ENCODE measurements around the gene NHLRC2. TPM values are rescaled to one million over a fixed set of nuclear protein-coding genes. Genes with fewer than 3 reads are reported as not detected.

NHLRC2 gene
- total RNA-seq, 1 donor from 2014 or later: 30.1 TPM

DNA sequence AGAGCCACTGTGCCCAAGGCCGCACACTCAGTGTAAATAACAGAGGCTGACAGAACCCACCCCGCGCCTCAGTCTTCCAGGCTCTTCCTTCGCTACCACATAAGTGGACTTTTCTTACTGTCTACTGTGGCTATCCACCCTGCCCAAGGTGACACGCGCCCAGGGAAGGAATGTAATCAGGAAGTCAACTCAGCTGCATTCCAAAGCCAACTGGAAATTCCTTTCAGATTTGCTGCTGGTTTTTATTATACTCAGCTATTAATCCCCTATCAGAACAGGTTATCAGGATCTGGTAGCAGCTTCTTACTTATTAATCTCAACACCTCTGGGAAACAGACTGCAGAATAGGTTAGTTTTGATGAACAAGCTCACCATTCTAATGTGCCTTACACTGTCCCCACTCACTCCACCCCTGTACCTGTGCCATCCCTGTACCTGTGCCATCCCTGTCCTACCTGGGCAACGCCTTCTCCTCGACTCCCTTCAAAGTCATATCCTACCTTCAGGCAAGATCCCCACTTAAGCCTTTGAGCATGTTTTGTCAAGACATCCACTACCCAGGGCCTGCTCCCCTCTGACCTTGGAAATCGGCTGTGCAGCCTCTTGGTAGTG lies 90.7 kb downstream of the NHLRC2 start:
- H3K4me3 ChIP-seq (ENCODE audit: low read depth, low read length): no peak overlapping the region
- DNase-seq (ENCODE audit: low read depth): peak; percentile 32
- TF ChIP-seq, protein P1, sequence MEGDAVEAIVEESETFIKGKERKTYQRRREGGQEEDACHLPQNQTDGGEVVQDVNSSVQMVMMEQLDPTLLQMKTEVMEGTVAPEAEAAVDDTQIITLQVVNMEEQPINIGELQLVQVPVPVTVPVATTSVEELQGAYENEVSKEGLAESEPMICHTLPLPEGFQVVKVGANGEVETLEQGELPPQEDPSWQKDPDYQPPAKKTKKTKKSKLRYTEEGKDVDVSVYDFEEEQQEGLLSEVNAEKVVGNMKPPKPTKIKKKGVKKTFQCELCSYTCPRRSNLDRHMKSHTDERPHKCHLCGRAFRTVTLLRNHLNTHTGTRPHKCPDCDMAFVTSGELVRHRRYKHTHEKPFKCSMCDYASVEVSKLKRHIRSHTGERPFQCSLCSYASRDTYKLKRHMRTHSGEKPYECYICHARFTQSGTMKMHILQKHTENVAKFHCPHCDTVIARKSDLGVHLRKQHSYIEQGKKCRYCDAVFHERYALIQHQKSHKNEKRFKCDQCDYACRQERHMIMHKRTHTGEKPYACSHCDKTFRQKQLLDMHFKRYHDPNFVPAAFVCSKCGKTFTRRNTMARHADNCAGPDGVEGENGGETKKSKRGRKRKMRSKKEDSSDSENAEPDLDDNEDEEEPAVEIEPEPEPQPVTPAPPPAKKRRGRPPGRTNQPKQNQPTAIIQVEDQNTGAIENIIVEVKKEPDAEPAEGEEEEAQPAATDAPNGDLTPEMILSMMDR (conservative IDR thresholded peaks at IDR 0.05; ENCODE audit: low read depth, low read length): no peak

DNA sequence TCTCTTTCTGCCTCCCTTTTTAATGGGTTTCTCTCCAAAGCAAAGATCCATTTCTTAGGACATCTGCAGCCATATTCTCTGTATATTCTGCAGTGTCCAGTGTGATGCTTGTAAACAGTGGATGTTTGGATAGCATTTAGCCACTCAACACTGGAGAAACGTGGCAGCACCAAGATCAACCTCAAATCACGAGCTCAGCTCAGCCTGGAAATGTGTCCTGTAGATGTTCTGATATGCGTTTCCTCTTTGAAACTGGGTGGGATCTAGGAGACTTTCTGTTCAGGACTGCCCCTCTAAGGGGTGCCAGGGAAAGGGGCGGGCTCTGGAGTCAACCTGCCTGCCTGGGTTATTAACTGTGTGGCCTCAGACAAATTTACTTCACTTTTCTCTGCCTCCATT lies 91.2 kb downstream of the NHLRC2 start:
- no peak for DNase-seq (ENCODE audit: low read depth)
- H3K4me3 ChIP-seq (ENCODE audit: low read depth, low read length): no peak overlapping the region
- TF ChIP-seq, protein P1 (conservative IDR thresholded peaks at IDR 0.05; ENCODE audit: low read depth, low read length): no peak

DNA sequence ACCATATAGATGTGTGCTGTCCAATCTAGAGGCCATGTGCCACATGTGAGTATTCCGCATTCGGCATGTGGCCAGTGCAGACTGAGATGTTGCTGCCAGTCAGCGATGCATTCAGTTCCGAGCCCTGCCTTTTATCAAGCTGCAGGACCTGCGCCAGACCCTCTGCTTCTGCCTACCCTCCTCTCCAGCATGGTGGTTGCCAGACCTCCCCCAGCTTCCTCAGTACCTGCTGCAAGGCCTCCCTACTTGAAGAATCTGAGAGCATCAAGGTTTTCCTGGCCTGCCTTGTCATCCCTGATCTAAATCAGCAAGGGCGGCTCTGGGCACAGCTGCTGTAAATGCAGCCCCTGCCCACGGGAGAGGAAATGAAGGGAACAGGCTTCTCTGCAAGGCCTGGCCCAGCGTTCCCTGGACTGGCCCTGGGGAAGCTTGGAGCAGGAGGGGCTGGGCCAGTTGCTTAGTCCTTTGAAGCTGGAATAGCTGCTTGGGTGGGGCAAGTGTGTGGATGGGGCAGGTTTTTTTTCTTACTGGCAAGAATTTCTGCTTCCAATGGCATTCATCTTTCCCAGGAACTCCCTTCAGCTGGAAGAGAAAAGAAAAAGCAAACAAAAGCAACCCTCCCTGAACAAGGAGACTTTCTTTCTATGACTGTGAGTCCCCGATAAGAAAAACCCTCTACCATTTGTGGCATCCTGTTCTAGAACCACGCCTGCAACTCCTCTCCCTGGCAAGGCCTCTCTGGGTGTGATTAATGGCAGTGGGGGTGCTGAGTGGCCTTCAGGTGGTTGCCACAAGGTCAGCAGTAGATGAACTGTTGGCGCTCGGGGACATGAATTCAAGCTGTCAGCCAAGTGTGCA lies 93.0 kb downstream of the NHLRC2 start:
- no peak overlapping the region for H3K4me3 ChIP-seq (ENCODE audit: low read depth, low read length)
- no peak for DNase-seq (ENCODE audit: low read depth)
- TF ChIP-seq, protein P1 (conservative IDR thresholded peaks at IDR 0.05; ENCODE audit: low read depth, low read length): no peak

DNA sequence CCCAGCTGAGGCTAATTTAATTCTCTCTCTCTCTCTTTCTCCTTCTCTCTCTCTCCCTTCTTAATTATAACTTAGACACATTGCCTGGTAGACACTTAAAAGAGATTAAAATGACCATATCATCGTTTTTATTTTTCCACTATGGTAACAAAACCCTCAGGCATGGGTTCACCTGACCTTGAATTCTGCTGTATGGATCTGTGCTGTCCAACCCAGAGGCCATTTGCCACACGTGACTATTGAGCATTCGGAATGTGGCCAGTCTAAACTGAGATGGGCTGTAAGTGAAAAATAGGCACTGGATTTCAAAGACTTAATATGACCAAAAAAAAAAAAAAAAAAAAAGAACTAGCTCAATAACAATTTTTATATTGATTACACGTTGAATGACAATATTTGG lies 93.6 kb downstream of the NHLRC2 start:
- DNase-seq (ENCODE audit: low read depth): no peak
- no peak overlapping the region for H3K4me3 ChIP-seq (ENCODE audit: low read depth, low read length)
- TF ChIP-seq, protein P1 (conservative IDR thresholded peaks at IDR 0.05; ENCODE audit: low read depth, low read length): no peak

DNA sequence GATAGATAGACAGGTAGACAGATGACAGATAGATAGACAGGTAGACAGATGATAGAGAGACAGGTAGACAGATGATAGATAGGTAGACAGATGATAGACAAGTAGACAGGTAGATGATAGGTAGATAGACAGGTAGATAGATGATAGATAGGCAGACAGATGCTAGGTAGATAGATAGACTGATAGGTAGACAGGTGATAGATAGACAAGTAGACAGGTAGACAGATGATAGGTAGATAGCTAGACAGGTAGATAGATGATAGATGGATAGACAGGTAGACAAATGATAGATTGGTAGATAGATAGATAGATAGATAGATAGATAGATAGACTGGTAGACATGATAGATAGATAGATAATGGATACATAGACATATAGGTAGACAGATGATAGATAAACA lies 95.8 kb downstream of the NHLRC2 start:
- no peak for DNase-seq (ENCODE audit: low read depth)
- H3K4me3 ChIP-seq (ENCODE audit: low read depth, low read length): no peak overlapping the region
- TF ChIP-seq, protein P1 (conservative IDR thresholded peaks at IDR 0.05; ENCODE audit: low read depth, low read length): no peak

DNA sequence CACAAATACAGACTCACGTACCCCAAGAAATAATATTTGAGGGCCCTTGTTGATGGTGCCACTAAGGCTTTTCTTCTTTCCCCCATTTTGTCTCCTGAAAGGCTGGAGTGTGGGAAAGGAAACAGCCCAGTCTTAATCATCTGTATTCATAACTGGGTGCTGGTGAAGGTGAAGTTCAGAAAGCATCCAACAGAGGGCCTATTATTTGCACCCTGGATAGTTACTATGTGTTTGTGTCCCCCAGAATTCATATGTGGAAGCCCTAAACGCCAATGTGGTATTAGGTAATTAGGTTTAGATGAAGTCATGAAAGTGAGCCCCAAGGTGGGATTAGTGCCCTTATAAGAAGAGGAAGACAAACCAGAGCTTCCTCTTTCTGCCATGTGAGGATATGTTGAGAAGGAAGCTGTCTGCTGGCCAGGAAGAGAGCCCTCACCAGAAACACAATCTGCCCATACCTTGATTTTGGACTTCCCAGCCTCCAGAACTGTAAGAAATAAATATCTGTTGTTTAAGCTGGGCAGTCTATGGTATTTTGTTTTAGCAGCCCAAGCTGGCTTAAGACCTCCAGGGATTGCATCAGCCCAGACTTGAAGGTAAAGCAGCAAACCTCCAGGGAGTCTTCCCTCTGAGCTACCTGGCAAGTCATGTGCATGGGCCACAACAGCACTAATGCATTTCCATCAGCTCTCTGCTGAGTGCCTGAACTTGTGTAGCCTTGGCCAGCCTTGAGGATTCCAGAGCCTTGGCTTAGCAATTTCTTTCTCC lies 99.2 kb downstream of the NHLRC2 start:
- TF ChIP-seq, protein P1 (conservative IDR thresholded peaks at IDR 0.05; ENCODE audit: low read depth, low read length): peak; percentile 35

More for the DNA sequence above, 99.2 kb downstream of the NHLRC2 start:
- no peak overlapping the region for H3K4me3 ChIP-seq (ENCODE audit: low read depth, low read length)
- no peak for DNase-seq (ENCODE audit: low read depth)
